PFSK-1 (cell line): ENCODE data around the gene C4orf51.

ENCODE experiments used
- POLR2AphosphoS5 ChIP-seq: IDR thresholded peaks from 2 replicates; pipeline ENCODE4 v1.6.1; 2012; ENCODE audit warnings: low read depth, mild to moderate bottlenecking, control low read depth, low read length, moderate library complexity
- REST ChIP-seq, 2 experiments: IDR thresholded peaks; 2 replicates each; pipeline versions ENCODE4 v1.6.1 to v1.8.0; 2011 to 2012; ENCODE audit warnings: low read depth in 2 of 2, low read length in 2 of 2, control low read depth in 1 of 2, inconsistent platforms in 1 of 2, mild to moderate bottlenecking in 1 of 2, moderate library complexity in 1 of 2; ENCODE audit not compliant: insufficient read depth in 1 of 2

- no peak for TF ChIP-seq POLR2AphosphoS5
- TF ChIP-seq REST (IDR thresholded peaks at IDR 0.05; ENCODE audit: insufficient read depth in 1 of 2, low read depth in 2 of 2, low read length in 2 of 2) = no peak
These were observed 60.9 kb downstream of the C4orf51 start for GRCh38 chr4:145740806-145741205.
